Suppressor macrophage (primary cell): Measurements from ENCODE around the gene CITED1.

Experiments used
- DNase-seq, 4 experiments: peaks; one replicate each; pipeline ENCODE4 v3.0.0-alpha.2; 2020 to 2022

The CITED1 gene

GRCh38 chrX:72270316-72270866, 35.3 kb downstream of the CITED1 start:
- DNase-seq = no peak

- peak; percentile 2 to 30 (median 14) for DNase-seq
Observed at GRCh38 chrX:72269671-72270251, 36.0 kb downstream of the CITED1 start.

- DNase-seq = no peak
Observed at GRCh38 chrX:72268597-72269365, 36.9 kb downstream of the CITED1 start.

GRCh38 chrX:72265263-72265662, 40.5 kb downstream of the CITED1 start:
- no peak for DNase-seq

- no peak for DNase-seq
Observed at GRCh38 chrX:72262077-72262476, 43.6 kb downstream of the CITED1 start.

GRCh38 chrX:72260448-72260847, 45.3 kb downstream of the CITED1 start:
- DNase-seq = no peak

DNA sequence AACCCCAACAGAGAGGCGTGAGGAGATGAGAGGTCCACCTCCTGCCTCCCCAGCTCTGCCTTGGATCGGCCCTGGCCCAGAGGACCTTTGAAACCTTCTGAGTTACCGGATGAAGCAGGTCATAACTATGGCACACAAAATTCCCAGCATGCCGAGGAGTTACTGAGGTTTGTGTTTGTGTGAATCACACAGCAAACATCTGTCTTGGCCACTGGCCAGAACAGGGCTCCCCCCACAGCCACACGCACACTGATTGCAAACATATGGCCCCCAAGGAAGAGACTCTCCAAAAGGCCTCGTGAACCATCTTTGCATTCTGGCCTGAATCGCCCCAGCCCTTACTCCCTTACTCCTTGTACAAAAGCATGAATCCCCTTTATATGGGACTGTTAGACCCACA, 47.5 kb downstream of the CITED1 start:
- DNase-seq = no peak

DNA sequence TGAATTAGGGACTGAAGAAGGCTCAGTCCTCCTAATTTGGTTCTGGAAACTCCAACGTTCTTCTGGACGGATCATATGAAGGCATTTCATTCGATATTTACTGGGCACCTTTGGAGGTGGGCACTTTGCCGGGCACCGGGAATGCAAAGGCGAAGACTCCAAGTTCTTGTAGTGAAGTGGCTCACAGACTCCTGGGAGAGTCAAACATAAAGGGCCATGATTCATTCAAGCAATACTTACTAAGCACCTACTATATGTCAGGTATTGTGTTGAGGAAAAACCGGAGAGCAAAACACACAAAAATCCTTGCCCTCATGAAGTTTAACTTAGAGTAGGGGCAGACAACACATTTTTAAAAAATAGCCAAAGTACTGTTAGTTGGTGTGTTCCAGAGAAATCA, 49.9 kb downstream of the CITED1 start:
- no peak for DNase-seq

DNA sequence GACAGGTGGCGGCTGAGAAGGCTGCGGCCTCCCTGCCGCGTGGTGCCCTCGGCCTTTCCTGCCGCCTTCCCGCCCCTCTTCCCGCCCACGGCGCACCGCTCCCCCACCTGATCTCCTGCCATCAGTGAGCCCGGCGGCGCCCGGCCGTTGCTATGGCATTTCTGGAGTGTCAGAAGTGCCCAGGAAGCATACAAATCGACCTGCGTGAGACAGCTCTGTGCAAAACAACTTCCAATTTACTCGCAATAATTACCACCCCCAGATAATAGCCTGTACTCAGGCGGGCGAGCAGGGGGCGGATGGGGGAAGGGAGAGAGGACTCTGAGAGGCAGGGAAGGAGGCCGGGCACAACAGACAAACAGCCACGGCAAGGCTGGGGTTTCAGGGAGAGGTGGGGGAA, 50.3 kb downstream of the CITED1 start:
- no peak for DNase-seq

DNA sequence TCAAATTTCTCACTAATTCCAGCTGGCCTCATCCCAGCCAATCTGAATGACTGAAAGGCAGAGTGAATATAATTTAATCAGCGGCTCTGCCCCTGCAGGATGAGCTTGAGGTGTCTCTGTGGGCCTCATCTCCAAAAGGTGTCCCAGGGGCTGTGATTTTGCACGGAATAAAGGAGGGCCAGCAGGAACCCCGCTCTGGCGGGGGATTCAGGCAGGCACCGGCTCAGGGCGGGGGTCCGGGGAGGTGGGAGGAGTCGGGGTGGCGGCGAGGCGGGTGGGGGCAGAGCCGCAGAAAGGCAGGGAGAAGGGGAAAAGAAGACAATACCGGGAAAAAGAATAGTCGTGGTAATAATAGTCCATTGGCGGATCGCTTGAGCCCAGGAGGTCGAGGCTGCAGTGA, 50.9 kb downstream of the CITED1 start:
- DNase-seq = no peak

DNA sequence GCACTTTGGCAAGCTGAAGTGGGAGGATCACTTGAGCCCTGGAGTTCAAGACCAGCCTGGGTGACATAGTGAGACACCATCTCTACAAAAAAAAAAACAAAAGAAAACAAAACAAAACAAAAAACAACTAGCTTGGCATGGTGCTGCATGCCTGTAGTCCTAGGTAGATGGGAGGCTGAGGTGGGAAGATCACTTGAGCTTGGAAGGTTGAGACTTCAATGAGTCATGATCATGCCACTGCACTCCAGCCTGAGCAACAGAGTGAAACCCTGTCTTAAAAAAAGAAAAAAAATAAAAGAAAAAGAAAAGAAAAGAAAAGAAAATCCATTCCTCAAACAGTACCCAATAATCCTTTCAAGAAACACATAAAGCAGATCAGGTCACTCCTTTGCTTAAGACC, 52.0 kb downstream of the CITED1 start:
- DNase-seq = no peak
